Fibroblast of the aortic adventitia (primary cell): Measurements from ENCODE around the gene ALCAM. TPM values are rescaled to one million over a fixed set of nuclear protein-coding genes. Genes with fewer than 3 reads are reported as not detected.
A peak's percentile ranks its signal among the peaks of the same experiment; 100 is the strongest.
"Not testable (repeated sequence)": the region's sequence is repeated elsewhere in the genome, so short reads cannot be mapped to it uniquely, and the experiment has no call there.

ENCODE experiments used
- DNase-seq: peaks from one replicate; pipeline ENCODE4 v3.0.0-alpha.2; 2010; ENCODE audit warnings: low read depth
- H3K4me3 ChIP-seq: 2 replicates; pipeline ENCODE4 v1.5.1; 2011; ENCODE audit warnings: low read depth, mild to moderate bottlenecking, control low read depth, low read length, moderate library complexity
- total RNA-seq: library from RNA; depleted of rRNA; stranded (reverse); fragments of >200 nt; gene quantifications from 2 replicates; pipeline ENCODE4 v1.2.3, GENCODE V29; 2012; ENCODE audit warnings: low replicate concordance
- TF ChIP-seq, protein P1 (sequence below): IDR thresholded peaks from 2 replicates; pipeline ENCODE4 v1.5.1; 2011; ENCODE audit warnings: mild to moderate bottlenecking, low read length, control low read depth, inconsistent platforms; ENCODE audit not compliant: insufficient read depth

ALCAM gene
- total RNA-seq, 1 donor, result 203 TPM

DNA sequence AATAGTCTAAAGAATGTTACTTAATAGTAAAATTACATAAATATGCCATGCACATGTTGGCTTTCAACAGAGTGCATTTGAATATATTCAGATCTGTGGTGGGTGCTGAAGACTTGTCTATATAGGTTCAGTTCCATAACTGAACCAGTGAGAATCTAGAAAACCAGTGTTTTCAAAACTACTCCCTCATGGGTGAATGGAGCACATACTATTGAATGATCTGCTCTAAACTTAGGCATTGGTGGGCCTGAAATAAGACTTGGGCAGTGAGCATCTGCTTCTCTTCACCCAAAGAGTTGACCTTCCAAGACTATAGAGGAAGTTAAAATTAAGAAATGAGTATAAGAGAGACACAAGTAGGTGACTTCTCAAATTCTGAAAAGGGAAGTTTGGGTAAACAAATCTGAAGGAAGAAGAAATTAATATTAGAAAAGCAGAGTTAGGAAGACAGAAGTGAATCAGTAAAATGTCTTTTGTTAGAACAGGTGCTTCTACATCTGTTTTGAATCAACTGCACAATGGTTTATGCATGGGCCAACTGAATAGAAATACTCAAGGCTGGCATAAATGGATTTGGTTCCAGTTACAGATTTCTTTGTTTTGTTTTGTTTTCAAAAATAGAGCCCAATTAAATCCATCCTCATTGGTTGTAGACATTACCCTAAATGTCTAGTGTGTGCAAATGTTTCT, 19.3 kb downstream of the ALCAM start:
- DNase-seq, result peak; percentile 13
- TF ChIP-seq, protein P1, sequence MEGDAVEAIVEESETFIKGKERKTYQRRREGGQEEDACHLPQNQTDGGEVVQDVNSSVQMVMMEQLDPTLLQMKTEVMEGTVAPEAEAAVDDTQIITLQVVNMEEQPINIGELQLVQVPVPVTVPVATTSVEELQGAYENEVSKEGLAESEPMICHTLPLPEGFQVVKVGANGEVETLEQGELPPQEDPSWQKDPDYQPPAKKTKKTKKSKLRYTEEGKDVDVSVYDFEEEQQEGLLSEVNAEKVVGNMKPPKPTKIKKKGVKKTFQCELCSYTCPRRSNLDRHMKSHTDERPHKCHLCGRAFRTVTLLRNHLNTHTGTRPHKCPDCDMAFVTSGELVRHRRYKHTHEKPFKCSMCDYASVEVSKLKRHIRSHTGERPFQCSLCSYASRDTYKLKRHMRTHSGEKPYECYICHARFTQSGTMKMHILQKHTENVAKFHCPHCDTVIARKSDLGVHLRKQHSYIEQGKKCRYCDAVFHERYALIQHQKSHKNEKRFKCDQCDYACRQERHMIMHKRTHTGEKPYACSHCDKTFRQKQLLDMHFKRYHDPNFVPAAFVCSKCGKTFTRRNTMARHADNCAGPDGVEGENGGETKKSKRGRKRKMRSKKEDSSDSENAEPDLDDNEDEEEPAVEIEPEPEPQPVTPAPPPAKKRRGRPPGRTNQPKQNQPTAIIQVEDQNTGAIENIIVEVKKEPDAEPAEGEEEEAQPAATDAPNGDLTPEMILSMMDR, result no peak
- H3K4me3 ChIP-seq, result no peak overlapping the region

DNA sequence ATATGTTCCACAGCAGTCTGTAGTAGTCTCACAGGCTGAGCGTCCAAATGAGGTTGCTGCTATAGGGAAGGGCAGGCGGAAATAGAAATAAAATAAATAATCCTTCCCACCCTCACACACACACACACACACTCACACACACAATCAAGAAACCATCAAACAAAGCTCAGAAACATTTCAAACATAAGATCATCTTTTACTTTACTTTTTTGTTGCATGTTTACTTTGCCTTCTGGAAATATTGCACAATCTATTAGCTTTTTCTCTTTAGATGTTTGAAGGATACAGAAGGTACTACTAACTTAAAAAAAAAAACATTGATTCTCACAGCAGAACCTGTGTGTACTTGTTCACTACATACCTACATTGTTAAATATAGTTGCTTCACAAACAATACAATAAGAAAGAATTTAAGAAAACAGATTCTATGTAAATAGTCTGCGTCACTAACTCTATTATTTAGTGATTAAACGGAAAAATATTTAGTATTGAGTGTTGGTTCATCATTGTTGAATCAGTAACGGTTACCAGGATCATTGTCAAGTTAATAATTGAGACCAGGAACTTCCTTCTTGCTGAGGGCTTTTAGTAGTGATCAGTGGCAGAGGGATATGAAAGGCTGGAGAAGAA, 20.5 kb downstream of the ALCAM start:
- TF ChIP-seq, protein P1, result no peak
- H3K4me3 ChIP-seq, result no peak overlapping the region
- peak; percentile 8 for DNase-seq

DNA sequence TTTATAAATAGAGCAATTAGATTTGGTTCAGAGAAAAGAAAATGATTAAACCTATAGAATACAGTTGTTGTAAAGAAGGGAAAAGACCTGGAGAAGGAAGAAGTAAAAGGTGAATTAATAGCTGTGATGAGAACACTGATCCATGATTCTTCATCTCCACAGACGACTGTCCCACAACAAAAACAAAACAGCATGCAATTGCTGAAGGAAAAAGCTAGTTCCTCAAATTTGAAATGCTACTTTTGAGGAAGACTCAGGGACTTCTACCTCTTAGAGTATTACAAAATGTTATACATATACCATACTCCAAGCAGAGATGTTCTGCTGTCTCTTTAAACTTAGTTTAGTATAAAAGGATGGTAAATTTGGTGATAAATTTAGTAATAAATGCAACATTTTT, 21.5 kb downstream of the ALCAM start:
- no peak for DNase-seq
- H3K4me3 ChIP-seq, result no peak overlapping the region
- TF ChIP-seq, protein P1, result no peak

- not testable (repeated sequence) for DNase-seq
Observed at GRCh38 chr3:105389759-105390158, 23.1 kb downstream of the ALCAM start.

DNA sequence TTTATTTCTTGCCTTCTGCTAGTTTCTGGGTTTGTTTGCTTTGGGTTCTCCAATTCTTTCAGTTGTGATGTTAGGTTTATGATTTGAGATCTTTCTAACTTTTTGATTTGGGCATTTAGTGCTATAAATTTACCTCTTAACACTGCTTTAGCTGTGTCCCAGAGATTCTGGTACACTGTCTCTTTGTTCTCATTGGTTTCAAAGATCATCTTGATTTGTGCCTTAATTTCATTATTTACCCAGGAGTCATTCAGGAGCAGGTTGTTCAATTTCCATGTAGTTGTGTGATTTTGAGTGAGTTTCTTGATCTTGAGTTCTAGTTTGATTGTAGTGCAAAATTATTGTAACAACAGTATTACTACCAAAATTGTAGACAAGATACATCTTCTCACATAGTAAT, 25.9 kb downstream of the ALCAM start:
- H3K4me3 ChIP-seq, DNase-seq: not testable (repeated sequence)

More at GRCh38 chr3:105389759-105390158, 23.1 kb downstream of the ALCAM start:
- H3K4me3 ChIP-seq, result not testable (repeated sequence)

DNA sequence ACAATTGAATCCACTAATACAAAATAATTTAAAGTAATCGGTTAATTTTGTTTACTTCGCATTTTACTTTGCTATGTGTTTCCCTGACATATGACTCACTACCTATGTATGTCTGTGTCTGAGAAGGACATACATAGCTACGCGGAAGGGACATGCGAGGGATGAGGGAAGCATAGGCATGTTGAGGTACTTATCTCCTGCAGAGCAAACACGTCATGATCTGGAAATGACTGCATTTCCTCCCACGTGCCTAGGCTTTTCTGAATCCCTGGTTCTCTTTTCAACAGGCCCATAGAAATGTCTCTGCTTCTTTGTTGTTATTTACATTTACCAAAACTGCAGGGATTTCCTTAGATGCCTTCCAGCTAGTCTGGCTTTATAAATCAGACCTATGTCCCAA, 27.5 kb downstream of the ALCAM start:
- no peak overlapping the region for H3K4me3 ChIP-seq
- TF ChIP-seq, protein P1, result no peak
- no peak for DNase-seq

- TF ChIP-seq, protein P1, result no peak
- H3K4me3 ChIP-seq, result no peak overlapping the region
- no peak for DNase-seq
Observed at GRCh38 chr3:105397974-105398373, 31.3 kb downstream of the ALCAM start.

DNA sequence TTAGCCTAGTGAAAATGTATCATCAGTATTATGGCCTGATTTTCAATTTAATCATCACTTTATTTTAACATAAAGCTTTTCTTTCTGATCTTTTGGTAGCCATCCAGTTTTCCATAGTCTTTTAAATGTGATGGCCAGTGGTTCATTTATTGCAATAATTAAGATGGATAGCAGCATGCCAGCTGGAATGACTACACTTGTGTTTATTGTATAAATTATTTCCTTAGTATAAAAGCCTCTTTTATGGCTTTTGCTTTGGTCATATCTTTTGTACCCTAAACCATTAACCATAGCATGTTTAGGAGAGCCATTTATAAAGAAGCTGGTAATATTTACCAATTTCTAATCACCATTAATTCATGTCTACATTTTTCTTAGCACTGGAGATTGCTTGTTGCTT, 31.7 kb downstream of the ALCAM start:
- DNase-seq, result no peak
- TF ChIP-seq, protein P1, result no peak
- no peak overlapping the region for H3K4me3 ChIP-seq
